Stimulated activated CD4-positive, alpha-beta T cell treated with anti-CD3 and anti-CD28 coated beads, Interleukin-15, amount 100 ng/mL, for 1 hour (primary cell): ENCODE results near the gene RENBP.
A peak's percentile ranks its signal among the peaks of the same experiment; 100 is the strongest.

Experiments used
- DNase-seq, 2 donors: peaks; one replicate each; pipeline ENCODE4 v3.0.0-alpha.2; 2020; ENCODE audit warnings: low read depth in 1 of 2, low spot score in 1 of 2

The RENBP gene

GRCh38 chrX:153934148-153934761 is 10.2 kb downstream of the RENBP start:
- no peak for DNase-seq

- DNase-seq, result no peak
Measured at GRCh38 chrX:153933748-153934147, 10.7 kb downstream of the RENBP start.

GRCh38 chrX:153932220-153932915 is 12.1 kb downstream of the RENBP start:
- DNase-seq, result no peak

- no peak for DNase-seq
Measured at GRCh38 chrX:153931748-153932147, 12.7 kb downstream of the RENBP start.

- DNase-seq, result no peak
Measured at GRCh38 chrX:153931151-153931550, 13.3 kb downstream of the RENBP start.

GRCh38 chrX:153930011-153930910 is 14.2 kb downstream of the RENBP start:
- no peak for DNase-seq

- DNase-seq, result no peak
Measured at GRCh38 chrX:153929576-153929975, 14.9 kb downstream of the RENBP start.

- no peak for DNase-seq
Measured at GRCh38 chrX:153928846-153929245, 15.6 kb downstream of the RENBP start.

- DNase-seq, result peak; percentile 80 to 84
Measured at GRCh38 chrX:153927922-153928760, 16.3 kb downstream of the RENBP start.

- DNase-seq, result no peak
Measured at GRCh38 chrX:153927672-153927921, 16.8 kb downstream of the RENBP start.

GRCh38 chrX:153926858-153927671 is 17.4 kb downstream of the RENBP start:
- peak; percentile 44 for DNase-seq

GRCh38 chrX:153926552-153926857 is 17.9 kb downstream of the RENBP start:
- no peak for DNase-seq

- DNase-seq, result peak in 1 of 2 donors; percentile 26
Measured at GRCh38 chrX:153925739-153926551, 18.5 kb downstream of the RENBP start, which contains the start of gene ARHGAP4. Gene ARHGAP4 (minus strand): TSS chrX:153926264. CDS start chrX:153926202, 62 bp downstream.

GRCh38 chrX:153925387-153925738 is 19.1 kb downstream of the RENBP start:
- no peak for DNase-seq

- no peak for DNase-seq
Measured at GRCh38 chrX:153924149-153924861, 20.1 kb downstream of the RENBP start.

- no peak for DNase-seq
Measured at GRCh38 chrX:153922932-153923857, 21.2 kb downstream of the RENBP start.

- no peak for DNase-seq
Measured at GRCh38 chrX:153921511-153922446, 22.7 kb downstream of the RENBP start.
